Caco-2 (cell line): Measurements from ENCODE around the gene CLEC16A. TPM values are rescaled to one million over a fixed set of nuclear protein-coding genes. Genes with fewer than 3 reads are reported as not detected.

Experiments used
- BruUV-seq: library from RNA; stranded (reverse); fragments of 400-500 nt; replicated peaks from 2 replicates; lab custom pipeline; 2021; lab: Mats Ljungman, UMichigan
- CTCF ChIA-PET: fragments of 300-600 bp; sonication (Branson Sonifier 250); formaldehyde crosslinking; loops from one replicate; lab custom pipeline; 2022; ENCODE audit warnings: antibody characterized with exemption; lab: Charles Lee
- POLR2A ChIA-PET: fragments of 300-600 bp; sonication (Branson Sonifier 250); formaldehyde crosslinking; loops from one replicate; lab custom pipeline; 2022; ENCODE audit warnings: antibody characterized with exemption; lab: Charles Lee
- DNase-seq, 2 experiments: peaks; one replicate each; pipeline versions ENCODE4 v3.0.0 to v3.0.0-alpha.2; 2020 to 2022
- H3K27me3 ChIP-seq: replicated peaks from 2 replicates; pipeline ENCODE4 v1.6.0; 2011; ENCODE audit warnings: low read length; ENCODE audit not compliant: control insufficient read depth, insufficient read depth
- H3K36me3 ChIP-seq: 2 replicates; pipeline ENCODE4 v1.5.1; 2011; ENCODE audit warnings: low read length; ENCODE audit not compliant: control insufficient read depth, insufficient read depth
- H3K4me1 ChIP-seq: fragments of 250-450 bp; sonication (Bioruptor Pico); 2 replicates; pipeline ENCODE4 v1.5.1; 2020; ENCODE audit warnings: mild to moderate bottlenecking
- H3K4me3 ChIP-seq: 2 replicates; pipeline ENCODE4 v1.5.1; 2011; ENCODE audit warnings: low read depth, mild to moderate bottlenecking, control low read depth, low read length
- H3K9me3 ChIP-seq: fragments of 250-450 bp; sonication (Bioruptor Pico); 2 replicates; pipeline ENCODE4 v1.5.1; 2020; ENCODE audit warnings: mild to moderate bottlenecking, moderate library complexity
- H3K27ac Mint-ChIP-seq: one replicate; pipeline ENCODE4 v1.8.0; 2022; ENCODE audit warnings: mixed read lengths; ENCODE audit not compliant: unreplicated experiment
- H3K27me3 Mint-ChIP-seq: one replicate; pipeline ENCODE4 v1.8.0; 2022; ENCODE audit warnings: mixed read lengths; ENCODE audit not compliant: insufficient read depth, unreplicated experiment
- H3K36me3 Mint-ChIP-seq: one replicate; pipeline ENCODE4 v1.8.0; 2022; ENCODE audit warnings: mild to moderate bottlenecking, mixed read lengths; ENCODE audit not compliant: insufficient read depth, unreplicated experiment
- H3K4me1 Mint-ChIP-seq: one replicate; pipeline ENCODE4 v1.8.0; 2022; ENCODE audit warnings: low read depth, mixed read lengths; ENCODE audit not compliant: unreplicated experiment
- H3K4me3 Mint-ChIP-seq: one replicate; pipeline ENCODE4 v1.8.0; 2022; ENCODE audit warnings: mild to moderate bottlenecking, moderate library complexity, mixed read lengths; ENCODE audit not compliant: unreplicated experiment
- H3K9me3 Mint-ChIP-seq: one replicate; pipeline ENCODE4 v1.8.0; 2022; ENCODE audit warnings: mixed read lengths; ENCODE audit not compliant: unreplicated experiment
- CTCF ChIP-seq, 2 experiments: fragments of 200-600 bp in 1 of 2; IDR thresholded peaks; 1 replicate in 1 of 2; 2 replicates in 1 of 2; pipeline versions ENCODE4 v1.5.1 to v1.8.0; 2011 to 2022; ENCODE audit warnings: antibody characterized with exemption in 1 of 2, control low read depth in 1 of 2, inconsistent platforms in 1 of 2, low read depth in 1 of 2, low read length in 1 of 2, mild to moderate bottlenecking in 1 of 2, moderate library complexity in 1 of 2; ENCODE audit not compliant: insufficient read depth in 1 of 2, severe bottlenecking in 1 of 2, unreplicated experiment in 1 of 2
- intact Hi-C: fragments of 100-400 bp; cut with micrococcal nuclease; formaldehyde crosslinking; loops from one replicate; pipeline ENCODE4 v1.10.0; 2022; ENCODE audit not compliant: unreplicated experiment
- total RNA-seq: library from RNA; stranded (reverse); gene quantifications from 2 replicates; pipeline ENCODE4 v1.2.3, GENCODE V29; 2022

CLEC16A gene
- total RNA-seq, 1 experiment from 2014 or later = 27.0 TPM

GRCh38 chr16:11121083-11121608 is 176.8 kb downstream of the CLEC16A start:
- Mint-ChIP-seq H3K36me3 (no peaks in the 10 kb centered on the region), H3K9me3 (no peaks in the 10 kb centered on the region), H3K4me1 (no peaks in the 10 kb centered on the region), H3K27ac (no peak overlapping the region), H3K27me3 (no peaks in the 10 kb centered on the region), H3K4me3 (no peak overlapping the region)
- Histone ChIP-seq H3K4me1 (no peaks in the 10 kb centered on the region), H3K4me3 (no peak overlapping the region), H3K27me3 (no peaks in the 10 kb centered on the region), H3K9me3 (no peaks in the 10 kb centered on the region), H3K36me3 (no peaks in the 10 kb centered on the region)
- DNase-seq = no peak
- ChIA-PET CTCF (interaction anchor here (0.7 kb wide), 1 partner anchor 284 kb away, joined by 4 read pairs; no protein-coding TSS in a partner anchor), POLR2A (no interaction called here)
- BruUV-seq = no TSS peak
- no peak for TF ChIP-seq CTCF (IDR thresholded peaks at IDR 0.05; ENCODE audit: insufficient read depth in 1 of 2, low read depth in 1 of 2, low read length in 1 of 2, severe bottlenecking in 1 of 2, unreplicated experiment in 1 of 2)
- intact Hi-C loops = no loop called here

- no peak for TF ChIP-seq CTCF (IDR thresholded peaks at IDR 0.05; ENCODE audit: insufficient read depth in 1 of 2, low read depth in 1 of 2, low read length in 1 of 2, severe bottlenecking in 1 of 2, unreplicated experiment in 1 of 2)
These were observed 177.7 kb downstream of the CLEC16A start for GRCh38 chr16:11121914-11122692.

GRCh38 chr16:11123666-11124065 is 179.3 kb downstream of the CLEC16A start:
- Histone ChIP-seq H3K4me1 (no peaks in the 10 kb centered on the region), H3K27me3 (no peaks in the 10 kb centered on the region), H3K9me3 (no peaks in the 10 kb centered on the region), H3K36me3 (no peaks in the 10 kb centered on the region), H3K4me3 (no peak overlapping the region)
- no peaks in the 10 kb centered on the region for H3K36me3 Mint-ChIP-seq
- intact Hi-C loops = no loop called here
- TF ChIP-seq CTCF (IDR thresholded peaks at IDR 0.05; ENCODE audit: insufficient read depth in 1 of 2, low read depth in 1 of 2, low read length in 1 of 2, severe bottlenecking in 1 of 2, unreplicated experiment in 1 of 2) = no peak
- no peak overlapping the region for H3K4me3 Mint-ChIP-seq
- BruUV-seq = no TSS peak
- no peaks in the 10 kb centered on the region for H3K4me1 Mint-ChIP-seq
- no peak overlapping the region for H3K27ac Mint-ChIP-seq
- CTCF ChIA-PET = no interaction called here
- no peaks in the 10 kb centered on the region for H3K9me3 Mint-ChIP-seq
- no peak for DNase-seq
- POLR2A ChIA-PET = no interaction called here
- H3K27me3 Mint-ChIP-seq = no peaks in the 10 kb centered on the region

More at GRCh38 chr16:11121914-11122692, 177.7 kb downstream of the CLEC16A start:
- H3K9me3 Mint-ChIP-seq = no peaks in the 10 kb centered on the region
- no peaks in the 10 kb centered on the region for H3K27me3 ChIP-seq
- no peaks in the 10 kb centered on the region for H3K36me3 Mint-ChIP-seq
- ChIA-PET POLR2A (no interaction called here), CTCF (interaction anchor here (0.7 kb wide), 2 partner anchors 21 to 283 kb away, joined by 4 to 9 read pairs; no protein-coding TSS in a partner anchor)
- no peaks in the 10 kb centered on the region for H3K36me3 ChIP-seq
- no peaks in the 10 kb centered on the region for H3K4me1 ChIP-seq
- intact Hi-C loops = no loop called here
- H3K27ac Mint-ChIP-seq = no peak overlapping the region
- H3K9me3 ChIP-seq = no peaks in the 10 kb centered on the region
- H3K4me3 ChIP-seq = no peak overlapping the region
- no peaks in the 10 kb centered on the region for H3K27me3 Mint-ChIP-seq
- H3K4me3 Mint-ChIP-seq = no peak overlapping the region
- BruUV-seq = no TSS peak
- no peak for DNase-seq
- H3K4me1 Mint-ChIP-seq = no peaks in the 10 kb centered on the region
